HEK293 (cell line): ENCODE data around the gene MTMR4.

Experiments
- CTCF ChIA-PET: fragments of 350-600 bp; formaldehyde crosslinking; extraction: SDS; loops from one replicate; lab custom pipeline; 2021; ENCODE audit warnings: antibody characterized with exemption; lab: Yijun Ruan, JAX
- POLR2A ChIA-PET: fragments of 300-600 bp; formaldehyde crosslinking; extraction: SDS; loops from one replicate; lab custom pipeline; 2020; ENCODE audit warnings: antibody characterized with exemption, inconsistent platforms; lab: Yijun Ruan, JAX
- H3K27ac ChIP-seq: fragments of 200-500 bp; sonication (Bioruptor generic); 2 replicates; pipeline ENCODE4 v1.5.1; 2014; ENCODE audit warnings: low read depth, low read length, control low read depth, inconsistent platforms; ENCODE audit errors: extremely low read depth
- H3K36me3 ChIP-seq, 2 experiments: fragments of 200-500 bp in 1 of 2; sonication (Bioruptor generic) in 1 of 2; 1 replicate in 1 of 2; 2 replicates in 1 of 2; pipeline ENCODE4 v1.5.1; 2014 to 2017; ENCODE audit warnings: inconsistent platforms in 2 of 2, low read length in 2 of 2; ENCODE audit not compliant: control insufficient read depth in 2 of 2, insufficient read depth in 1 of 2
- H3K4me1 ChIP-seq: fragments of 200-500 bp; sonication (Bioruptor generic); 2 replicates; pipeline ENCODE4 v1.5.1; 2014; ENCODE audit warnings: mild to moderate bottlenecking, low read length, inconsistent platforms; ENCODE audit not compliant: control insufficient read depth, insufficient read depth
- H3K4me3 ChIP-seq: 2 replicates; pipeline ENCODE4 v1.5.1; 2011; ENCODE audit warnings: low read depth, mild to moderate bottlenecking, control low read depth, low read length, moderate library complexity
- H3K9me3 ChIP-seq: fragments of 200-500 bp; sonication (Bioruptor generic); 2 replicates; pipeline ENCODE4 v1.5.1; 2014; ENCODE audit warnings: low read depth, low read length, inconsistent platforms; ENCODE audit not compliant: control insufficient read depth, insufficient read depth
- BCL11A ChIP-seq: fragments of 450-650 bp; formaldehyde crosslinking; IDR thresholded peaks from 2 replicates; pipeline ENCODE4 v1.5.1; 2016; ENCODE audit warnings: low read depth, missing biosample characterization, missing genetic modification characterization
- BCL11B ChIP-seq: fragments of 450-650 bp; formaldehyde crosslinking; IDR thresholded peaks from 2 replicates; pipeline ENCODE4 v1.5.1; 2016; ENCODE audit warnings: low read depth, missing biosample characterization, missing genetic modification characterization
- GLI2 ChIP-seq: fragments of 450-650 bp; formaldehyde crosslinking; IDR thresholded peaks from 2 replicates; pipeline ENCODE4; 2017; ENCODE audit warnings: missing biosample characterization, missing genetic modification characterization, low read depth, borderline replicate concordance
- GLIS1 ChIP-seq: fragments of 450-650 bp; formaldehyde crosslinking; IDR thresholded peaks from 2 replicates; pipeline ENCODE4 v1.5.1; 2016; ENCODE audit warnings: missing biosample characterization, missing genetic modification characterization
- SALL2 ChIP-seq: fragments of 450-650 bp; formaldehyde crosslinking; IDR thresholded peaks from 2 replicates; pipeline ENCODE4 v1.5.0; 2017; ENCODE audit warnings: missing biosample characterization, mild to moderate bottlenecking, missing genetic modification characterization, borderline replicate concordance
- SCRT2 ChIP-seq: fragments of 450-650 bp; formaldehyde crosslinking; IDR thresholded peaks from 2 replicates; pipeline ENCODE4 v1.5.1; 2016; ENCODE audit warnings: missing biosample characterization, missing genetic modification characterization
- ZBTB1 ChIP-seq: fragments of 450-650 bp; formaldehyde crosslinking; IDR thresholded peaks from 2 replicates; pipeline ENCODE4 v1.5.1; 2016; ENCODE audit warnings: missing biosample characterization, missing genetic modification characterization
- ZBTB11 ChIP-seq: fragments of 450-650 bp; formaldehyde crosslinking; conservative IDR thresholded peaks from 2 replicates; pipeline ENCODE4 v1.5.1; 2016; ENCODE audit warnings: low read depth, missing biosample characterization, missing genetic modification characterization
- ZEB2 ChIP-seq: fragments of 450-650 bp; formaldehyde crosslinking; IDR thresholded peaks from 2 replicates; pipeline ENCODE4 v1.5.1; 2016; ENCODE audit warnings: missing biosample characterization, missing genetic modification characterization
- ZFHX2 ChIP-seq: fragments of 450-650 bp; formaldehyde crosslinking; conservative IDR thresholded peaks from 2 replicates; pipeline ENCODE4 v1.5.1; 2016; ENCODE audit warnings: missing biosample characterization, missing genetic modification characterization
- ZFP69B ChIP-seq: fragments of 450-650 bp; formaldehyde crosslinking; IDR thresholded peaks from 2 replicates; pipeline ENCODE4 v1.5.1; 2016; ENCODE audit warnings: missing biosample characterization, missing genetic modification characterization
- ZNF473 ChIP-seq: fragments of 450-650 bp; formaldehyde crosslinking; IDR thresholded peaks from 2 replicates; pipeline ENCODE4 v1.5.1; 2017; ENCODE audit warnings: missing biosample characterization, missing genetic modification characterization
- ZNF654 ChIP-seq: fragments of 450-650 bp; formaldehyde crosslinking; IDR thresholded peaks from 2 replicates; pipeline ENCODE4 v1.5.1; 2016; ENCODE audit warnings: low read depth, missing biosample characterization, missing genetic modification characterization
- ZNF664 ChIP-seq: fragments of 450-650 bp; formaldehyde crosslinking; IDR thresholded peaks from 2 replicates; pipeline ENCODE4 v1.5.1; 2016; ENCODE audit warnings: missing biosample characterization, missing genetic modification characterization
- ZNF704 ChIP-seq: fragments of 450-650 bp; formaldehyde crosslinking; IDR thresholded peaks from 2 replicates; pipeline ENCODE4 v1.5.1; 2016; ENCODE audit warnings: missing biosample characterization, missing genetic modification characterization
- ZNF792 ChIP-seq: fragments of 450-650 bp; formaldehyde crosslinking; IDR thresholded peaks from 2 replicates; pipeline ENCODE4 v1.5.1; 2016; ENCODE audit warnings: missing biosample characterization, missing genetic modification characterization
- ZSCAN30 ChIP-seq: fragments of 450-650 bp; IDR thresholded peaks from 2 replicates; pipeline ENCODE4 v1.5.1; 2018; ENCODE audit warnings: missing biosample characterization, mild to moderate bottlenecking, missing genetic modification characterization, moderate library complexity
- TF ChIP-seq, protein P1 (sequence below): fragments of 450-650 bp; formaldehyde crosslinking; IDR thresholded peaks from 2 replicates; pipeline ENCODE4 v1.5.1; 2017; ENCODE audit warnings: missing biosample characterization, missing genetic modification characterization
- TF ChIP-seq, protein P2 (sequence below): fragments of 450-650 bp; formaldehyde crosslinking; IDR thresholded peaks from 2 replicates; pipeline ENCODE4 v1.5.1; 2016; ENCODE audit warnings: missing biosample characterization, missing genetic modification characterization

The MTMR4 gene

GRCh38 chr17:58516644-58517377, 2.4 kb upstream of the MTMR4 start:
- ChIA-PET CTCF (interaction anchor here (0.6 to 2.4 kb wide), 4 partner anchors 25 to 200 kb away, joined by 3 to 13 read pairs (median 6); no protein-coding TSS in a partner anchor), POLR2A (interaction anchor here (2.4 to 2.8 kb wide), 2 partner anchors 115 to 142 kb away, joined by 10 to 39 read pairs; no protein-coding TSS in a partner anchor)
- no peak for TF ChIP-seq SALL2 (tag by site-specific recombination)
- TF ChIP-seq SCRT2 (tag by site-specific recombination): peak; percentile 96
- TF ChIP-seq ZNF704 (tag by site-specific recombination): no peak
- Histone ChIP-seq H3K9me3 (no peaks in the 10 kb centered on the region), H3K4me3 (peak overlapping the region; percentile 74), H3K4me1 (peaks cover 3% of the 10 kb centered on the region; the same call in 1 of the 2 replicates), H3K36me3 (peaks cover 4 to 16% of the 10 kb centered on the region in 2 experiments; a peak in 2 of 3 replicates), H3K27ac (peak overlapping the region; percentile 43; the same call in 1 of the 2 replicates)

DNA sequence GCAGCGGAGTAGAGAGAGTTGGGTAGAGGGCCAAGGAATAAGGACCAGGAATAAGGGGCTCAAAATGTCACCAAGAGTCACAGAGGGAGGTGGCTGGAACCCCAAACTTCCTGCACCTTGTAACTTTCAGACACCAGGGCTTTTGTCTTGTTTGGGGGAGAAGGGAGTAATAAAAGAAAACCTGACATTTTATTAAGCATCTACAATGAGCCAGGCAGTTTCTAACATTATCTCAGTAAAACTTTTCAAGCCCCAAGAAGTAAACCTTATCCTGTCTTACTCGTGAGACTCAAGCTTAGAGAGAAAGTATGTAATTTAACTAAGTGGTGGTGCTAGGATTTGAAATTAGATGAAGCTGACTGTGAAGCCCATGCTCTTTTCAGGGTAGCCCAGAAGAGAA, 848 bp upstream of the MTMR4 start:
- Histone ChIP-seq H3K4me3 (no peak overlapping the region), H3K36me3 (peaks cover 19 to 32% of the 10 kb centered on the region in 2 experiments), H3K9me3 (no peaks in the 10 kb centered on the region), H3K27ac (no peak overlapping the region), H3K4me1 (peaks cover 3% of the 10 kb centered on the region; the same call in 1 of the 2 replicates)
- CTCF ChIA-PET: interaction anchor here (0.5 to 2.4 kb wide), 6 partner anchors 26 to 488 kb away, joined by 3 to 9 read pairs (median 5); no protein-coding TSS in a partner anchor
- POLR2A ChIA-PET: interaction anchor here (0.8 to 2.1 kb wide), 7 partner anchors 9 to 163 kb away, joined by 4 to 26 read pairs (median 6); partner anchors contain the start of genes RNF43 and SUPT4H1
- TF ChIP-seq ZEB2: no peak
- no peak for TF ChIP-seq ZFHX2
- TF ChIP-seq ZNF664 (tag by site-specific recombination): peak; percentile 93

DNA sequence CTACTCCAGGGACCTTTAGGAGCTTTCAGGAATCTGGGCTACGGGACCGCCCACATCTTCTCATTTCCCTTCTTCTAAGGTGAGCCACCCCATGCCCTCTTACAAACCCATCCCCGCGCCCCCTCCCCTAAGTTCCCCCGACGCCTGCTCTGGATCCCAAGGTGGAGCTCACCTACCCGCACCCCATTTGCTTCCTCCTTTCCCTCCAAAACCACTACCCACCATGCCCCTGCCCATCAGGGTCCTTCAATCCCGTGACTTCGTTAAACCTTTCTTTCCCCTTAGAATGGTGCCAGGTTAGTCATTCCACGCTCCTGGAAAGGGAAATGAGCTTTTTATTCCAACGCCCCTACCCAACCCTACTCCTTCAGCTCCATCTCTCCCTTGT, 326 bp upstream of the MTMR4 start:
- no peak overlapping the region for H3K27ac ChIP-seq

More for the DNA sequence above, 326 bp upstream of the MTMR4 start:
- TF ChIP-seq ZFP69B: no peak
- no peak for TF ChIP-seq ZEB2
- TF ChIP-seq ZNF473 (tag by site-specific recombination): no peak
- no peak for TF ChIP-seq BCL11A (tag by site-specific recombination)
- TF ChIP-seq ZNF654: no peak
- TF ChIP-seq ZBTB1 (tag by site-specific recombination): no peak
- TF ChIP-seq BCL11B (tag by site-specific recombination): no peak
- TF ChIP-seq GLI2 (tag by site-specific recombination): no peak
- peak; percentile 2; the same call in 1 of the 2 replicates for TF ChIP-seq GLIS1 (tag by site-specific recombination)
- no peak for TF ChIP-seq ZSCAN30 (tag by site-specific recombination)
- TF ChIP-seq ZFHX2: peak; percentile 54
- TF ChIP-seq, protein P1, sequence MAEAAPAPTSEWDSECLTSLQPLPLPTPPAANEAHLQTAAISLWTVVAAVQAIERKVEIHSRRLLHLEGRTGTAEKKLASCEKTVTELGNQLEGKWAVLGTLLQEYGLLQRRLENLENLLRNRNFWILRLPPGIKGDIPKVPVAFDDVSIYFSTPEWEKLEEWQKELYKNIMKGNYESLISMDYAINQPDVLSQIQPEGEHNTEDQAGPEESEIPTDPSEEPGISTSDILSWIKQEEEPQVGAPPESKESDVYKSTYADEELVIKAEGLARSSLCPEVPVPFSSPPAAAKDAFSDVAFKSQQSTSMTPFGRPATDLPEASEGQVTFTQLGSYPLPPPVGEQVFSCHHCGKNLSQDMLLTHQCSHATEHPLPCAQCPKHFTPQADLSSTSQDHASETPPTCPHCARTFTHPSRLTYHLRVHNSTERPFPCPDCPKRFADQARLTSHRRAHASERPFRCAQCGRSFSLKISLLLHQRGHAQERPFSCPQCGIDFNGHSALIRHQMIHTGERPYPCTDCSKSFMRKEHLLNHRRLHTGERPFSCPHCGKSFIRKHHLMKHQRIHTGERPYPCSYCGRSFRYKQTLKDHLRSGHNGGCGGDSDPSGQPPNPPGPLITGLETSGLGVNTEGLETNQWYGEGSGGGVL (tag by site-specific recombination): no peak
- TF ChIP-seq ZBTB11 (tag by site-specific recombination): 0 out of 2 replicates have a peak, but pooled peaks have one; percentile 11
- TF ChIP-seq, protein P2, sequence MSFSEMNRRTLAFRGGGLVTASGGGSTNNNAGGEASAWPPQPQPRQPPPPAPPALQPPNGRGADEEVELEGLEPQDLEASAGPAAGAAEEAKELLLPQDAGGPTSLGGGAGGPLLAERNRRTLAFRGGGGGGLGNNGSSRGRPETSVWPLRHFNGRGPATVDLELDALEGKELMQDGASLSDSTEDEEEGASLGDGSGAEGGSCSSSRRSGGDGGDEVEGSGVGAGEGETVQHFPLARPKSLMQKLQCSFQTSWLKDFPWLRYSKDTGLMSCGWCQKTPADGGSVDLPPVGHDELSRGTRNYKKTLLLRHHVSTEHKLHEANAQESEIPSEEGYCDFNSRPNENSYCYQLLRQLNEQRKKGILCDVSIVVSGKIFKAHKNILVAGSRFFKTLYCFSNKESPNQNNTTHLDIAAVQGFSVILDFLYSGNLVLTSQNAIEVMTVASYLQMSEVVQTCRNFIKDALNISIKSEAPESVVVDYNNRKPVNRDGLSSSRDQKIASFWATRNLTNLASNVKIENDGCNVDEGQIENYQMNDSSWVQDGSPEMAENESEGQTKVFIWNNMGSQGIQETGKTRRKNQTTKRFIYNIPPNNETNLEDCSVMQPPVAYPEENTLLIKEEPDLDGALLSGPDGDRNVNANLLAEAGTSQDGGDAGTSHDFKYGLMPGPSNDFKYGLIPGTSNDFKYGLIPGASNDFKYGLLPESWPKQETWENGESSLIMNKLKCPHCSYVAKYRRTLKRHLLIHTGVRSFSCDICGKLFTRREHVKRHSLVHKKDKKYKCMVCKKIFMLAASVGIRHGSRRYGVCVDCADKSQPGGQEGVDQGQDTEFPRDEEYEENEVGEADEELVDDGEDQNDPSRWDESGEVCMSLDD: 0 out of 2 replicates have a peak, but pooled peaks have one; percentile 46
- TF ChIP-seq ZNF792: no peak
- ChIA-PET CTCF (interaction anchor here (0.5 to 2.4 kb wide), 4 partner anchors 26 to 314 kb away, joined by 3 to 9 read pairs (median 5); no protein-coding TSS in a partner anchor), POLR2A (interaction anchor here (0.8 to 2.1 kb wide), 8 partner anchors 9 to 640 kb away, joined by 3 to 26 read pairs (median 6); partner anchors contain the start of genes RNF43, SKA2 and SUPT4H1)
- Histone ChIP-seq H3K9me3 (no peaks in the 10 kb centered on the region), H3K4me3 (no peak overlapping the region; the same call in 1 of the 2 replicates), H3K36me3 (peaks cover 24 to 37% of the 10 kb centered on the region in 2 experiments), H3K4me1 (peaks cover 3% of the 10 kb centered on the region; the same call in 1 of the 2 replicates)
